SH-SY5Y (cell line): ENCODE measurements around the gene ITGB2.

ENCODE experiments used
- GATA2 ChIP-seq: IDR thresholded peaks from 2 replicates; pipeline ENCODE4 v1.6.1; 2011; ENCODE audit warnings: mild to moderate bottlenecking, low read depth, low read length
- GATA3 ChIP-seq: IDR thresholded peaks from 2 replicates; pipeline ENCODE4 v1.6.1; 2011; ENCODE audit warnings: low read depth, mild to moderate bottlenecking, low read length, moderate library complexity

GRCh38 chr21:44920694-44921604, at the start of gene ITGB2:
- TF ChIP-seq GATA2 (no peak), GATA3 (no peak)
